ENCODE data around the gene MARF1. TPM values are rescaled to one million over a fixed set of nuclear protein-coding genes. Genes with fewer than 3 reads are reported as not detected.
"Not testable (repeated sequence)": the region's sequence is repeated elsewhere in the genome, so short reads cannot be mapped to it uniquely, and the experiment has no call there.

Gene MARF1
- total and polyA plus RNA-seq, 2 experiments from 2014 or later = 6.6 to 14.1 TPM

DNA sequence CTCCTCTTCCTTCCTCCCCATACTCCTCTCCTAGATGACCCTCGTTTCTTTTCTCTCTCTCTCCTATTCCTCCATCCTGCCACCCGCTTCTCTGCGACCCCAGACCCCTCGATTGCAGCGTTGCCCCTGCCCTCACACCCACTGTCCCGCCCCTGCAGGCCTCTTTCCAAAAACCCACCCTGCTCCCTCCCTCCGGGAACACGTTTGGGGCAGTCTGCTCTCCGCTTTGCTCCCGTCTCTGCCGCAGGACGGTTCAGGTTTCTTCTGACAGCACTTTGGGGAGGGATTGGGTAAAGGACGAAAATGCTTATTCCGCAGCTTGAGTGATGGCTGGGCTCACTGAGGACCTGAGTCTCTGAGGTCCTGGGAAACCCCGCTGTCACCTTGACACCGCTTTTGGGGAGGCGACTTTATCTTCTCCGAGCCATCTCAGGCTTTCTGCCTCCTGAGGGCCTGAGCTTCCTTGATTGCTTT, 7.8 kb upstream of the MARF1 start:
- H3K36me3 ChIP-seq = no peaks in the 10 kb centered on the region
- DNase-seq (ENCODE audit: low read depth in 1 of 2, low spot score in 1 of 2) = peak; percentile 2 to 18

DNA sequence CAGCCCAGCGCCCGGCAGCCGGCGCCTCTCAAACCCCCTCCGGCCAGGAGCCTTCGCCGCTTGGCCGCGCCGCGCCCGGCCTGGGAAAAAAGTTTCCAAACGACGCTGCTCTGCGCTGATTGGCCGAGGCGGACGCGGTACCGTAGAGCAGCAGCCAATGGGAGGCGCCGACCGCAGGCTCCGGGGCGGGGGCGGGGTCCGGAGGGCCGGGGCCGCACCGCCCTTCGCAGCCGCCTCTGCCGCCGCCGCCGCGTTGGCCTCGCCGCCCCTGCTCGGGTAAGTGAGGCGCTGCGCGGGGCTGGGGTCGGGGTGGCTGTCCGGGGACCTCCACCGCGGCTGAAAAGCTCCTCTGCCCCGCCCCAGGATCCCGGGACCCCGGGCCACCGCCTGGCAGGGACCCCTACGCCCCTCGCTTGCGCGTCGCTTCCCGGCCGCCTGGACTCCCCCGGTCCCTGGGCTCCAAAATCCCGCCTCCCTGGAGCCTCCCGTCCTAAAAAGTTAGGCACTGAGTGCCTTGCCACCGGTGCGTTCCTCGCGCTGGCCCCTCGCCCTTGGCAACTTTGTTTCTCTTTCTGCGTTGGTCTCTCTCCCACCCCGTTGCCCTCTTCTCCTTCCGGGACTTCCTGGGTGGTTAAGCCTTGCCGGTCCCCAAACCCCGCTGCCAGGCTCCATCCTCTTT, 7.2 kb upstream of the MARF1 start, which contains the start of gene NDE1:
NDE1 (plus strand) TSS at position 227 of the 679 bp plus-strand sequence. CDS start 14,534 bp downstream, outside the sequence.
- Histone ChIP-seq H3K36me3 (no peaks in the 10 kb centered on the region), H3K4me3 (peak within 1 kb of the TSS; percentile 98)

More for the DNA sequence above, 7.8 kb upstream of the MARF1 start:
- H3K4me3 ChIP-seq = peak overlapping the region; percentile 98
- H3K27ac ChIP-seq = no peak overlapping the region
- no peaks in the 10 kb centered on the region for H3K4me1 ChIP-seq (ENCODE audit: low read depth)
- TF ChIP-seq, protein P1, sequence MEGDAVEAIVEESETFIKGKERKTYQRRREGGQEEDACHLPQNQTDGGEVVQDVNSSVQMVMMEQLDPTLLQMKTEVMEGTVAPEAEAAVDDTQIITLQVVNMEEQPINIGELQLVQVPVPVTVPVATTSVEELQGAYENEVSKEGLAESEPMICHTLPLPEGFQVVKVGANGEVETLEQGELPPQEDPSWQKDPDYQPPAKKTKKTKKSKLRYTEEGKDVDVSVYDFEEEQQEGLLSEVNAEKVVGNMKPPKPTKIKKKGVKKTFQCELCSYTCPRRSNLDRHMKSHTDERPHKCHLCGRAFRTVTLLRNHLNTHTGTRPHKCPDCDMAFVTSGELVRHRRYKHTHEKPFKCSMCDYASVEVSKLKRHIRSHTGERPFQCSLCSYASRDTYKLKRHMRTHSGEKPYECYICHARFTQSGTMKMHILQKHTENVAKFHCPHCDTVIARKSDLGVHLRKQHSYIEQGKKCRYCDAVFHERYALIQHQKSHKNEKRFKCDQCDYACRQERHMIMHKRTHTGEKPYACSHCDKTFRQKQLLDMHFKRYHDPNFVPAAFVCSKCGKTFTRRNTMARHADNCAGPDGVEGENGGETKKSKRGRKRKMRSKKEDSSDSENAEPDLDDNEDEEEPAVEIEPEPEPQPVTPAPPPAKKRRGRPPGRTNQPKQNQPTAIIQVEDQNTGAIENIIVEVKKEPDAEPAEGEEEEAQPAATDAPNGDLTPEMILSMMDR (IDR thresholded peaks at IDR 0.05; ENCODE audit: low read depth, low read length) = no peak
- no peaks in the 10 kb centered on the region for H3K9me3 ChIP-seq (ENCODE audit: low read depth)
- no peaks in the 10 kb centered on the region for H3K27me3 ChIP-seq

DNA sequence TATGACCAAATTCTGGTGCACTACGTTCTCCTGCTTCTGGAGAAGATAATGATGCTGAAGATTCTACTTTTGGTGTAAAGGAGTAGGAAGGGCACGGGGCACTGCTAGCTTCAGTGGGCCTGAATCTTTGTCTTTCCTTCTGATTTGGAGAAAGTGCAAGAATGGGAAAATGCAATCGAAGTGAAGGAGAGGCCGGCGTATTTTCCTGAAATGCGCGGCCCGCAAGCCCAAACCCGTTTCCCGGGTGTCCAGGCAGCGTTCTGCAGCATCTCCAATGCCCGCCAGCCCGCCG, 6.7 kb upstream of the MARF1 start:
- Histone ChIP-seq H3K4me1 (ENCODE audit: low read depth) (no peaks in the 10 kb centered on the region), H3K9me3 (ENCODE audit: low read depth) (no peaks in the 10 kb centered on the region), H3K36me3 (no peaks in the 10 kb centered on the region), H3K4me3 (peak overlapping the region; percentile 98), H3K27ac (peak overlapping the region; percentile 37), H3K27me3 (no peaks in the 10 kb centered on the region)
- no peak for DNase-seq (ENCODE audit: low read depth in 1 of 2, low spot score in 1 of 2)
- TF ChIP-seq, protein P1 (IDR thresholded peaks at IDR 0.05; ENCODE audit: low read depth, low read length) = no peak

More for the DNA sequence above, 7.2 kb upstream of the MARF1 start, which contains the start of gene NDE1:
- TF ChIP-seq, protein P1 (IDR thresholded peaks at IDR 0.05; ENCODE audit: low read depth, low read length) = no peak
- Histone ChIP-seq H3K27ac (peak within 1 kb of the TSS; percentile 57), H3K27me3 (no peaks in the 10 kb centered on the region), H3K4me1 (ENCODE audit: low read depth) (no peaks in the 10 kb centered on the region), H3K9me3 (ENCODE audit: low read depth) (no peaks in the 10 kb centered on the region)
- peak; percentile 91 to 97 for DNase-seq (ENCODE audit: low read depth in 1 of 2, low spot score in 1 of 2)

DNA sequence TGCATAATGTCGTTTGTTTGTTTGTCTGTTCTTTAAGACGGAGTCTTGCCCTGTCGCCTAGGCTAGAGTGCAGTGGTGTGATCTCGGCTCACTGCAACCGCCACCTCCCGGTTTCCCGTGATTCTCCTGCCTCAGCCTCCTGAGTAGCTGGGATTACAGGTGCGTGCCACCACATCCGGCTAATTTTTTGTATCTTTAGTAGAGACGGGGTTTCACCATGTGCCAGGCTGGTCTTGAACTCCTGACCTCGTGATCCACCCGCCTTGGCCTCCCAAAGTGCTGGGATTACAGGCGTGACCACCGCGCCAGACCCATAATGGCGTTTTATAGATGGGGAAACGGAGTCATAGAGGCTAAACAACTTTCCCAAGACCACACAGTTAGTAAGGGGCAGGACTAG, 6.4 kb upstream of the MARF1 start:
- not testable (repeated sequence) for H3K36me3 ChIP-seq; H3K4me1 ChIP-seq (ENCODE audit: low read depth); H3K27ac ChIP-seq; H3K9me3 ChIP-seq (ENCODE audit: low read depth); H3K27me3 ChIP-seq; DNase-seq (ENCODE audit: low read depth in 1 of 2, low spot score in 1 of 2)
- H3K4me3 ChIP-seq = peak overlapping the region; percentile 98

DNA sequence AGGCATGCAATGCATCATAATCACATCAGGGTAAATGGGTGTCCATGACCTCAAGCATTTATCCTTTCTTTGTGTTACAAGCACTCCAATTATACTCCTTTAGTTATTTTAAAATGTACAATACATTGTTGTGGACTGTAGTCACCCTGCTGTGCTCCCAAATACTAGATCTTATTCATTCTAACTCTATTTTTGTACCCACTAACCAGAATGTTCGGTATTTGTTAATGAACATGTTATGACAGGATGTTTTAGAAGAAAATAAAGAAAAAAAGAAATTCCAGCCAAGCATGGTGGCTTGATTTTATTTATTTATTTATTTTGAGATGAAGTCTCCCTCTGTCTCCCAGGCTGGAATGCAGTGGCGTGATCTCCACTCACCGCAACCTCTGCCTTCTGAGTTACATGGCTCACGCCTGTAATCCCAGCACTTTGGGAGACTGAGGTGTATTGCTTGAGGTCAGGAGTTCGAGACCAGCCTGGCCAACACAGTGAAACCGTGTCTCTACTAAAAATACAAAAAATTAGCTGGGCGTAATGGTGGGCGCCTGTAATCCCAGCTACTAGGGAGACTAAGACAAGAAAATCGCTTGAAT, 5.3 kb upstream of the MARF1 start:
- Histone ChIP-seq H3K4me3 (no peak overlapping the region), H3K9me3 (ENCODE audit: low read depth) (no peaks in the 10 kb centered on the region), H3K27ac (no peak overlapping the region), H3K36me3 (no peaks in the 10 kb centered on the region), H3K27me3 (no peaks in the 10 kb centered on the region), H3K4me1 (ENCODE audit: low read depth) (peaks cover 6% of the 10 kb centered on the region)
- no peak for DNase-seq (ENCODE audit: low read depth in 1 of 2, low spot score in 1 of 2)
- TF ChIP-seq, protein P1 (IDR thresholded peaks at IDR 0.05; ENCODE audit: low read depth, low read length) = no peak

All from cardiac muscle cell (in vitro differentiated cells and primary cell).